Calu3 (cell line): Measurements from ENCODE around the gene MAMDC4. TPM values are rescaled to one million over a fixed set of nuclear protein-coding genes. Genes with fewer than 3 reads are reported as not detected.

ENCODE experiments used
- BruUV-seq: library from RNA; stranded (reverse); fragments of 400-500 nt; replicated peaks from 2 replicates; lab custom pipeline; 2021; lab: Mats Ljungman, UMichigan
- CTCF ChIA-PET: fragments of 300-600 bp; sonication (Branson Sonifier 250); formaldehyde crosslinking; loops from one replicate; lab custom pipeline; 2022; ENCODE audit warnings: antibody characterized with exemption; lab: Charles Lee
- DNase-seq: peaks from one replicate; pipeline ENCODE4 v3.0.0; 2022
- H3K27ac Mint-ChIP-seq: one replicate; pipeline ENCODE4 v1.8.0; 2022; ENCODE audit warnings: mixed read lengths; ENCODE audit not compliant: unreplicated experiment
- H3K27me3 Mint-ChIP-seq: one replicate; pipeline ENCODE4 v1.8.0; 2022; ENCODE audit warnings: mixed read lengths; ENCODE audit not compliant: unreplicated experiment
- H3K36me3 Mint-ChIP-seq: one replicate; pipeline ENCODE4 v1.8.0; 2022; ENCODE audit warnings: mild to moderate bottlenecking, moderate library complexity, mixed read lengths; ENCODE audit not compliant: insufficient read depth, unreplicated experiment
- H3K4me1 Mint-ChIP-seq: one replicate; pipeline ENCODE4 v1.8.0; 2022; ENCODE audit warnings: mild to moderate bottlenecking, low read depth, mixed read lengths; ENCODE audit not compliant: unreplicated experiment
- H3K4me3 Mint-ChIP-seq: one replicate; pipeline ENCODE4 v1.8.0; 2022; ENCODE audit warnings: mild to moderate bottlenecking, low read depth, moderate library complexity, mixed read lengths; ENCODE audit not compliant: unreplicated experiment
- H3K9me3 Mint-ChIP-seq: one replicate; pipeline ENCODE4 v1.8.0; 2022; ENCODE audit warnings: low read depth, mixed read lengths; ENCODE audit not compliant: unreplicated experiment
- intact Hi-C: fragments of 100-400 bp; cut with micrococcal nuclease; formaldehyde crosslinking; loops from one replicate; pipeline ENCODE4 v1.10.0; 2022; ENCODE audit not compliant: unreplicated experiment
- total RNA-seq: library from RNA; stranded (reverse); gene quantifications from 2 replicates; pipeline ENCODE4 v1.2.3, GENCODE V29; 2022
- TF ChIP-seq, protein P1 (sequence below): fragments of 200-600 bp; IDR thresholded peaks from one replicate; pipeline ENCODE4 v1.8.0; 2022; ENCODE audit warnings: antibody characterized with exemption; ENCODE audit not compliant: unreplicated experiment

MAMDC4 gene
- total RNA-seq, 1 experiment from 2014 or later, result 3.6 TPM

DNA sequence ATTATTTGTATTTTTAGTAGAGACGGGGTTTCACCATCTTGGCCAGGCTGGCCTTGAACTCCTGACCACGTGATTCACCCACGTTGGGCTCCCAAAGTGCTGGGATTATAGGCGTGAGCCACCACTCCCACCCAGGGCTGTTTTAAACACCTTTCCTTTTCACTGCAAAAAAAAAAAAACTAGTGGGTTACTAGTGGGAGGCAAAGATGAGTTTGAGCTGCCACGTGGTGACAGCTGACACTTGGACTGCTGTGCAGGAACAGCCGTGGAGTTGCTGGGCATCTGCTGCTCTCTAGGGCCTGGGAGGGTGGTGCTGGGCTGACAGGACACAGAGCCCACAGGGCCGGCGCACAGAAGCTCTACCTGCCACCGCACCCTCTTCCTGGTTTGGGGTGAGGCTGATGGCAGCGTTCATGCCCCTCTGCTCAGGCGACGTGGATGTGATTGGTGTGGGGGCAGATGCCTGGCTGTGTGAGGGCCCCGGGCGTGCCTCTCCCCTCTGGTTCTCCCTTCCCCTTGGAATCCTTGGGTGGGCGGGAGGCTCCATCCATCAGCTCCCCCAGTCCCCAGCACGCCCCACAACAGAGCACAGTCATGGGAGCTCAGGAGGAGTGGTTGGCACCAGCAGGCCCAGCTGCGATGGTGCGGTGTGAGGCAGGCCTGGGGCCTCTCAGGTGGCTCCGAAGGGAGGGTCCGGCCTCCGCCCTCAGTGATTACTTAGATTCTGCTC lies 27.5 kb upstream of the MAMDC4 start:
- H3K4me3 Mint-ChIP-seq, result no peak overlapping the region
- H3K27me3 Mint-ChIP-seq, result no peaks in the 10 kb centered on the region
- H3K36me3 Mint-ChIP-seq, result peaks cover 17% of the 10 kb centered on the region
- CTCF ChIA-PET, result interaction anchor here (0.7 kb wide), 1 partner anchor 149 kb away, joined by 3 read pairs; no protein-coding TSS in a partner anchor
- no peak overlapping the region for H3K27ac Mint-ChIP-seq
- TF ChIP-seq, protein P1, sequence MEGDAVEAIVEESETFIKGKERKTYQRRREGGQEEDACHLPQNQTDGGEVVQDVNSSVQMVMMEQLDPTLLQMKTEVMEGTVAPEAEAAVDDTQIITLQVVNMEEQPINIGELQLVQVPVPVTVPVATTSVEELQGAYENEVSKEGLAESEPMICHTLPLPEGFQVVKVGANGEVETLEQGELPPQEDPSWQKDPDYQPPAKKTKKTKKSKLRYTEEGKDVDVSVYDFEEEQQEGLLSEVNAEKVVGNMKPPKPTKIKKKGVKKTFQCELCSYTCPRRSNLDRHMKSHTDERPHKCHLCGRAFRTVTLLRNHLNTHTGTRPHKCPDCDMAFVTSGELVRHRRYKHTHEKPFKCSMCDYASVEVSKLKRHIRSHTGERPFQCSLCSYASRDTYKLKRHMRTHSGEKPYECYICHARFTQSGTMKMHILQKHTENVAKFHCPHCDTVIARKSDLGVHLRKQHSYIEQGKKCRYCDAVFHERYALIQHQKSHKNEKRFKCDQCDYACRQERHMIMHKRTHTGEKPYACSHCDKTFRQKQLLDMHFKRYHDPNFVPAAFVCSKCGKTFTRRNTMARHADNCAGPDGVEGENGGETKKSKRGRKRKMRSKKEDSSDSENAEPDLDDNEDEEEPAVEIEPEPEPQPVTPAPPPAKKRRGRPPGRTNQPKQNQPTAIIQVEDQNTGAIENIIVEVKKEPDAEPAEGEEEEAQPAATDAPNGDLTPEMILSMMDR, result no peak
- no peaks in the 10 kb centered on the region for H3K4me1 Mint-ChIP-seq
- no TSS peak for BruUV-seq
- H3K9me3 Mint-ChIP-seq, result no peaks in the 10 kb centered on the region
- intact Hi-C loops, result no loop called here
- DNase-seq, result no peak

DNA sequence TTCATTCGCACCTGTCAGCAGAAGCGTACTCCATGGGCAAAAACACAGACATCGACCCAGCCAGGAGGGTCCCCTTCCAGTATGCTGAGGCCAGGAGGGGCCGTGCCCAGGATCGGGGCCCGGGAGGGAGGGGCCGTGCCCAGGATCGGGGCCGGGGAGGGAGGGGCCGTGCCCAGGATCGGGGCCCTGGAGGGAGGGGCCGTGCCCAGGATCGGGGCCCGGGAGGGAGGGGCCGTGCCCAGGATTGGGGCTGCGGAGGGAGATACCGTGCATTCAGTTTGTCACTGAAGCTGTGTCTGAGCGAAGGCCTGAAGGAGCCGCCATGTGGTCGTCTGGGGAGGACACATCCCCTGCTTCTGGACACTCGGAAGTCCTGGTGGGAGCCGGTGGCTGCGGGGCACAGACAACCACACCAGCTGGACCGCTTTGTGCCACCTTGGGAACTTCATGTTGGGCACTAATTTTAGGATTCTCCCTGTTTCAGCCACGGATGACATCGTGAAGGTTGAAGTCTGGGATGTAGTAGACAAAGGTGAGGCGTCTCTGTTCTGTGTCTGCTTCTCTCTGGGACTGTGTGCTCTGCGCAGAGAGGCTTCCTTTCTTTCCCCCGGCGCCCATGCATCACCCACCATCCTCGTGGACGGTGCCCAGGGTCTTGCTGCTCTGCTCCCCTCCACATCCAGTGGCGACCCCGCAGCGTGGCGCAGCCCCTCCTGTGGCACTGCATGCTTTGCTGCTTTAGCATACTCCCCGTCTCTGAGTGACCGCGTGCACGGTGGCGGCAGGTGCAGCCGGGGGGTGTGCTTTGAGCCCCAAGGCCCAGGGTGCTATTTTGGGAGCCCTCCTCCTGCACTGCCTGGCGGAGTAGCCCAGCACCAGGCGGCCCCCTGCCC lies 26.6 kb upstream of the MAMDC4 start:
- H3K36me3 Mint-ChIP-seq, result peaks cover 16% of the 10 kb centered on the region
- intact Hi-C loops, result no loop called here
- CTCF ChIA-PET, result no interaction called here
- TF ChIP-seq, protein P1, result no peak
- no TSS peak for BruUV-seq
- H3K27ac Mint-ChIP-seq, result no peak overlapping the region
- H3K4me1 Mint-ChIP-seq, result no peaks in the 10 kb centered on the region
- DNase-seq, result no peak
- no peaks in the 10 kb centered on the region for H3K27me3 Mint-ChIP-seq
- H3K9me3 Mint-ChIP-seq, result no peaks in the 10 kb centered on the region
- H3K4me3 Mint-ChIP-seq, result no peak overlapping the region

DNA sequence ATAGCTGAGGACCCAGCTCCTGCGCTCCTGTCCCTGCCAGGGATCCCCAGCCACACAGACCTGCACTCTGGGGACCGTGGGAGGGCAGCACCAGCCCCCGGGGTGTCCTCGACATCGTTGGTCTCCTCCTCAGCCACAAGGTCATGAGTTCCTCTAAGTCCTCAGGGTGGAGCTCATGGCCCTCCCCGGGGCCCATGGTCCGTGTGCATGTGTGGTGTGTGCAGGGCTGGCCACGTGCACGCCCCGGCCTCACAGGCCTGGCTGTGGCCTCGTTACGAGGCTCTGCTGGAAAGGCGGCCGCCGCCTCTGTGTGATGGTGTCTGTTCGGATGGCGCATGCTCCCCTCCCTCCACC lies 26.0 kb upstream of the MAMDC4 start:
- H3K9me3 Mint-ChIP-seq, result no peaks in the 10 kb centered on the region
- TF ChIP-seq, protein P1, result no peak
- no peak overlapping the region for H3K4me3 Mint-ChIP-seq
- H3K4me1 Mint-ChIP-seq, result no peaks in the 10 kb centered on the region
- peaks cover 19% of the 10 kb centered on the region for H3K36me3 Mint-ChIP-seq
- CTCF ChIA-PET, result interaction anchor here (0.6 kb wide), 1 partner anchor 152 kb away, joined by 3 read pairs; no protein-coding TSS in a partner anchor
- no TSS peak for BruUV-seq
- no peak overlapping the region for H3K27ac Mint-ChIP-seq
- H3K27me3 Mint-ChIP-seq, result no peaks in the 10 kb centered on the region
- intact Hi-C loops, result no loop called here
- no peak for DNase-seq

DNA sequence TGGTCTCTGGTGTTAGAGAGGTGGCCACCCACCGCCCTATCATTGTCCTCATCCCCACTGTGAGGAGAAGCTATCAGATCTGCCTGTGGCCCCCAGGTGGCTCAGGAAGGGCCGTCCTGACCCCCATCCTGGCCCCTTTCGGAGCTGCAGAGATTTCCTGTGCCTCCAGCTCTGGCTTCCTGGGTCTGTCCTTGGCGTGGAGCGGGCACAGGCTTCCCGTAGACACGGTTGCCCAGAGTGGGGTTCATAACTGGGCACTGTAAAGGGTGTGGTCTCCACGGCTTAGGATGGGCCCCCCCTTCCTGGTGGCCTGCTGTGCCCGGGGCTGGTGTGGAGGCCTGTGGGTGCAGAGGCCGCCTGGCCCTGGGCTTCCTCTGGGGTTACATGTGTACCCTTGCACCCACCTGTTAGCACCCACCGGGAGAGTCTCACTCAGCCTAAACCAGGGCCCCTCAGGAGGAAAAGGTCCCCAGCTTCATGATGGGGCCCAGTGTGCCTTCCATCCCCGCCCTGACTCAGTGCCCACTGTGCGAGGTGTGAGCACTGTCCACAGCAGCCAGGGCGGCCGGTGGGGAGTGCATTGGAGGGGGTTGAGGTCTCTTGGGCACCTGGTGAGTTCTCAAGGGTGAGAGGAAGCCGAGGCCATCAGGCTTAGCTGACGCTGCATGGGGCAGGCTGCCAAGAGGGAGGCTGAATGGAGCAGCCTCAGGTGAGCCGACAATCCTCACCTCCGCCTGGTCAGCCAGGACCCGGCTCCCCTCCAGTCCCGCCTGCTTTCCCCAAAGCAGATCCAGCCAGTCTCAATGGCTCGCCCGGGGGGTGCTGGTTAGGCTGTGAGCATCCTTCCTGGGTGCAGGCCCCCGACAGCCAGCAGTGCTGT lies 25.2 kb upstream of the MAMDC4 start:
- Mint-ChIP-seq H3K27me3 (no peaks in the 10 kb centered on the region), H3K36me3 (peaks cover 27% of the 10 kb centered on the region), H3K4me1 (no peaks in the 10 kb centered on the region), H3K4me3 (no peak overlapping the region), H3K27ac (no peak overlapping the region), H3K9me3 (no peaks in the 10 kb centered on the region)
- intact Hi-C loops, result no loop called here
- CTCF ChIA-PET, result interaction anchor here (0.6 kb wide), 1 partner anchor 151 kb away, joined by 3 read pairs; no protein-coding TSS in a partner anchor
- TF ChIP-seq, protein P1, result no peak
- no peak for DNase-seq
- no TSS peak for BruUV-seq
